HCT116 (cell line): Measurements from ENCODE around the gene AIFM2. TPM values are rescaled to one million over a fixed set of nuclear protein-coding genes. Genes with fewer than 3 reads are reported as not detected.
A peak's percentile ranks its signal among the peaks of the same experiment; 100 is the strongest.

ENCODE experiments used
- ATAC-seq: fragments of 200-7000 bp; cut with Tn5 transposase; 2 replicates; pipeline ENCODE4 v1.9.1; 2020; ENCODE audit warnings: mild to moderate bottlenecking, moderate library complexity
- BruUV-seq: library from RNA; stranded (reverse); fragments of 400-500 nt; replicated peaks from 2 replicates; lab custom pipeline; 2021; lab: Mats Ljungman, UMichigan
- CTCF ChIA-PET: fragments of 300-600 bp; sonication (Branson Sonifier 250); formaldehyde crosslinking; loops from one replicate; lab custom pipeline; 2021; ENCODE audit warnings: antibody characterized with exemption; lab: Charles Lee
- POLR2A ChIA-PET: fragments of 300-600, 350-600 bp; sonication (Branson Sonifier 250); formaldehyde crosslinking; loops from one replicate; lab custom pipeline; 2021; ENCODE audit warnings: antibody characterized with exemption; lab: Charles Lee
- RAD21 ChIA-PET, 2 experiments: fragments of 300-600 bp; sonication (Branson Sonifier 250); formaldehyde crosslinking; loops; one replicate each; lab custom pipeline; 2023; ENCODE audit warnings: low total read pairs in 2 of 2; ENCODE audit not compliant: uncharacterized antibody in 2 of 2, unreplicated experiment in 2 of 2, low non-redundant PET in 1 of 2; lab: Charles Lee
- DNase-seq: peaks from one replicate; pipeline ENCODE4 v3.0.0-alpha.2; 2010; ENCODE audit warnings: low read depth, low spot score
- H2AFZ ChIP-seq: fragments of 200-600 bp; shearing (Covaris generic), sonication (generic); 2 replicates; pipeline ENCODE4 v1.6.1; 2017; ENCODE audit warnings: low read depth, mixed run types, mixed read lengths, antibody characterized with exemption, low read length; ENCODE audit not compliant: poor library complexity, severe bottlenecking
- H3K27ac ChIP-seq: 2 replicates; pipeline ENCODE4 v1.5.1; 2012; ENCODE audit warnings: low read depth, low read length
- H3K27me3 ChIP-seq: fragments of 200-600 bp; sonication (generic); 2 replicates; pipeline ENCODE4 v1.6.1; 2016; ENCODE audit warnings: mixed run types, low read length, mixed read lengths; ENCODE audit not compliant: insufficient read depth
- H3K36me3 ChIP-seq, 2 experiments: fragments of 200-500 bp in 1 of 2; fragments of 200-600 bp in 1 of 2; sonication (Bioruptor generic) in 1 of 2; sonication (generic) in 1 of 2; 2 replicates each; pipeline versions ENCODE4 v1.5.1 to v1.6.1; 2014 to 2016; ENCODE audit warnings: low read length in 2 of 2, inconsistent platforms in 1 of 2, mixed read lengths in 1 of 2, mixed run types in 1 of 2; ENCODE audit not compliant: insufficient read depth in 2 of 2, control insufficient read depth in 1 of 2
- H3K4me1 ChIP-seq, 2 experiments: fragments of 200-600 bp in 1 of 2; sonication (generic) in 1 of 2; 2 replicates each; pipeline versions ENCODE4 v1.5.1 to v1.6.1; 2012 to 2017; ENCODE audit warnings: low read length in 2 of 2, inconsistent platforms in 1 of 2, mild to moderate bottlenecking in 1 of 2, mixed read lengths in 1 of 2, mixed run types in 1 of 2, moderate library complexity in 1 of 2; ENCODE audit not compliant: insufficient read depth in 2 of 2, control insufficient read depth in 1 of 2
- H3K4me2 ChIP-seq: fragments of 200-600 bp; sonication (generic); 2 replicates; pipeline ENCODE4 v1.6.1; 2017; ENCODE audit warnings: mixed run types, low read length, mixed read lengths
- H3K4me3 ChIP-seq, 2 experiments: fragments of 200-600 bp in 1 of 2; sonication (generic) in 1 of 2; replicated peaks in 1 of 2; 2 replicates each; pipeline ENCODE4 v1.5.1; 2011 to 2016; ENCODE audit warnings: low read length in 2 of 2, control low read depth in 1 of 2, low read depth in 1 of 2, mild to moderate bottlenecking in 1 of 2, mixed read lengths in 1 of 2, mixed run types in 1 of 2
- H3K79me2 ChIP-seq: fragments of 200-600 bp; sonication (generic); 2 replicates; pipeline ENCODE4 v1.6.1; 2017; ENCODE audit warnings: mild to moderate bottlenecking, mixed run types, low read length, moderate library complexity, mixed read lengths; ENCODE audit not compliant: insufficient read depth
- H3K9ac ChIP-seq: fragments of 200-600 bp; sonication (generic); 2 replicates; pipeline ENCODE4 v1.6.1; 2016; ENCODE audit warnings: low read length, mixed read lengths
- H3K9me2 ChIP-seq: fragments of 200-600 bp; sonication (generic), shearing (Covaris generic); 2 replicates; pipeline ENCODE4 v1.6.1; 2017; ENCODE audit warnings: mixed run types, mild to moderate bottlenecking, moderate library complexity; ENCODE audit not compliant: insufficient read depth
- H3K9me3 ChIP-seq, 2 experiments: fragments of 200-500 bp in 1 of 2; fragments of 200-600 bp in 1 of 2; sonication (Bioruptor generic) in 1 of 2; sonication (generic) in 1 of 2; 2 replicates each; pipeline ENCODE4 v1.6.1; 2014 to 2017; ENCODE audit warnings: low read length in 2 of 2, mixed read lengths in 2 of 2, inconsistent platforms in 1 of 2, low read depth in 1 of 2, mild to moderate bottlenecking in 1 of 2, mixed run types in 1 of 2, moderate library complexity in 1 of 2; ENCODE audit not compliant: control insufficient read depth in 1 of 2, insufficient read depth in 1 of 2
- H4K20me1 ChIP-seq: fragments of 200-600 bp; sonication (generic), shearing (Covaris generic); 2 replicates; pipeline ENCODE4 v1.6.1; 2017; ENCODE audit warnings: mixed run types, mild to moderate bottlenecking, moderate library complexity; ENCODE audit not compliant: insufficient read depth
- CTCF ChIP-seq, 3 experiments: fragments of 200-600 bp in 1 of 3; sonication (generic) in 1 of 3; IDR thresholded peaks in 2 of 3; conservative IDR thresholded peaks in 1 of 3; 2 replicates each; pipeline ENCODE4 v1.5.1; 2012 to 2017; ENCODE audit warnings: low read depth in 2 of 3, low read length in 2 of 3, antibody characterized with exemption in 1 of 3, borderline replicate concordance in 1 of 3, control low read depth in 1 of 3, mild to moderate bottlenecking in 1 of 3, mixed read lengths in 1 of 3, mixed run types in 1 of 3, moderate library complexity in 1 of 3; ENCODE audit not compliant: insufficient read depth in 1 of 3
- FOSL1 ChIP-seq: IDR thresholded peaks from 2 replicates; pipeline ENCODE4 v1.6.1; 2012; ENCODE audit warnings: low read depth
- JUND ChIP-seq: IDR thresholded peaks from 2 replicates; pipeline ENCODE4 v1.6.1; 2012
- RAD21 ChIP-seq: IDR thresholded peaks from 2 replicates; pipeline ENCODE4 v1.6.1; 2012; ENCODE audit warnings: low read depth, mild to moderate bottlenecking
- REST ChIP-seq: IDR thresholded peaks from 2 replicates; pipeline ENCODE4 v1.6.1; 2012; ENCODE audit warnings: low read depth
- SIN3A ChIP-seq: IDR thresholded peaks from 2 replicates; pipeline ENCODE4 v1.6.1; 2012; ENCODE audit warnings: low read depth
- ZFX ChIP-seq: fragments of 450-650 bp; IDR thresholded peaks from 2 replicates; pipeline ENCODE4 v1.6.1; 2017
- intact Hi-C: fragments of 100-400 bp; cut with micrococcal nuclease; formaldehyde crosslinking; loops from 2 replicates; pipeline ENCODE4 v1.10.0; 2022
- total RNA-seq: library from RNA; stranded (reverse); gene quantifications from one replicate; pipeline ENCODE4 v1.2.1, GENCODE V29; 2021; ENCODE audit not compliant: unreplicated experiment

Gene AIFM2
- total RNA-seq, 1 experiment from 2014 or later: 20.0 TPM

GRCh38 chr10:70115948-70116682 lies 16.5 kb downstream of the AIFM2 start:
- H2AFZ ChIP-seq: no peak overlapping the region
- POLR2A ChIA-PET: interaction anchor here (1.8 kb wide), 1 partner anchor 30 kb away, joined by 7 read pairs; the partner anchor contains the start of gene TYSND1
- BruUV-seq: no TSS peak
- peak; percentile 21 for DNase-seq
- TF ChIP-seq CTCF (IDR thresholded peaks at IDR 0.05 in 2 of 3, conservative IDR thresholded peaks at IDR 0.05 in 1 of 3; ENCODE audit: borderline replicate concordance in 1 of 3, insufficient read depth in 1 of 3, low read depth in 2 of 3, low read length in 2 of 3): peak; percentile 71 to 95 (median 89)
- TF ChIP-seq FOSL1: no peak
- peak; percentile 65 for TF ChIP-seq RAD21
- intact Hi-C loops: no loop called here
- ATAC-seq: peak; percentile 86
- no peak overlapping the region for H3K9ac ChIP-seq
- no peaks in the 10 kb centered on the region for H3K27me3 ChIP-seq
- no peaks in the 10 kb centered on the region for H3K4me1 ChIP-seq
- no peaks in the 10 kb centered on the region for H3K9me2 ChIP-seq
- no peaks in the 10 kb centered on the region for H3K79me2 ChIP-seq
- H3K4me2 ChIP-seq: no peak overlapping the region
- no peak overlapping the region for H3K4me3 ChIP-seq
- CTCF ChIA-PET: interaction anchor here (0.7 to 3.0 kb wide), 19 partner anchors 9 to 340 kb away, joined by 3 to 22 read pairs (median 4); partner anchors contain the start of genes MACROH2A2, SAR1A and TYSND1
- no peak overlapping the region for H3K27ac ChIP-seq
- RAD21 ChIA-PET: interaction anchor here (0.8 to 1.2 kb wide), 3 partner anchors 30 to 248 kb away, joined by 3 to 7 read pairs (median 4); partner anchors contain the start of gene TYSND1 (in 1 of the 2)
- H3K9me3 ChIP-seq: no peaks in the 10 kb centered on the region
- peaks cover 11 to 53% of the 10 kb centered on the region in 2 experiments; a peak in 3 of 4 replicates for H3K36me3 ChIP-seq
- no peaks in the 10 kb centered on the region for H4K20me1 ChIP-seq

- Histone ChIP-seq H2AFZ (no peak overlapping the region), H3K9ac (no peak overlapping the region), H3K36me3 (peaks cover 11 to 42% of the 10 kb centered on the region in 2 experiments; a peak in 3 of 4 replicates), H3K27ac (no peak overlapping the region), H3K4me3 (no peak overlapping the region), H3K79me2 (no peaks in the 10 kb centered on the region), H3K4me2 (no peak overlapping the region), H4K20me1 (no peaks in the 10 kb centered on the region), H3K27me3 (no peaks in the 10 kb centered on the region), H3K4me1 (no peaks in the 10 kb centered on the region), H3K9me2 (no peaks in the 10 kb centered on the region), H3K9me3 (no peaks in the 10 kb centered on the region)
- DNase-seq (no peak), ATAC-seq (no peak)
- BruUV-seq: no TSS peak
- TF ChIP-seq RAD21 (no peak), REST (no peak), ZFX (no peak), JUND (no peak), CTCF (IDR thresholded peaks at IDR 0.05 in 2 of 3, conservative IDR thresholded peaks at IDR 0.05 in 1 of 3; ENCODE audit: borderline replicate concordance in 1 of 3, insufficient read depth in 1 of 3, low read depth in 2 of 3, low read length in 2 of 3) (peak in 2 of 3 experiments; percentile 18 to 28; a peak in 1 of 6 replicates), SIN3A (no peak)
- ChIA-PET POLR2A (no interaction called here), RAD21 (no interaction called here), CTCF (interaction anchor here (1.0 to 3.0 kb wide), 7 partner anchors 12 to 328 kb away, joined by 3 to 22 read pairs (median 9); partner anchors contain the start of genes MACROH2A2 and TYSND1)
- intact Hi-C loops: no loop called here
Observed at GRCh38 chr10:70114902-70115301, 17.7 kb downstream of the AIFM2 start.
